ENCODE results near the gene DSG4.

Gene DSG4

GRCh38 chr18:31439807-31440325 is 63.3 kb downstream of the DSG4 start:
- H3K36me3 ChIP-seq (ENCODE audit: control insufficient read depth in 2 of 2, insufficient read depth in 1 of 2, low read length in 2 of 2), result no peaks in the 10 kb centered on the region
- ChIA-PET CTCF (interaction anchor here (1.0 to 4.7 kb wide), 3 partner anchors 8 to 197 kb away, joined by 3 to 26 read pairs (median 3); no protein-coding TSS in a partner anchor), POLR2A (no interaction called here)
- no peak overlapping the region for H3K27ac ChIP-seq (ENCODE audit: extremely low read depth, low read depth, low read length)
- no peak overlapping the region for H3K4me3 ChIP-seq (ENCODE audit: low read depth, low read length)
- no peak for TF ChIP-seq KLF1 (tag by site-specific recombination; IDR thresholded peaks at IDR 0.05)
- TF ChIP-seq ZNF560 (tag by site-specific recombination; IDR thresholded peaks at IDR 0.05; ENCODE audit: borderline replicate concordance), result no peak
- no peak for TF ChIP-seq ZNF600 (tag by site-specific recombination; IDR thresholded peaks at IDR 0.05)
- no peak for TF ChIP-seq ZNF239 (tag by site-specific recombination; IDR thresholded peaks at IDR 0.05)
- TF ChIP-seq ZNF10 (tag by site-specific recombination; IDR thresholded peaks at IDR 0.05), result no peak
- TF ChIP-seq ZFP69B (tag by site-specific recombination; IDR thresholded peaks at IDR 0.05), result no peak
- TF ChIP-seq SP3 (tag by site-specific recombination; IDR thresholded peaks at IDR 0.05), result no peak
- no peak for TF ChIP-seq ZNF704 (tag by site-specific recombination; IDR thresholded peaks at IDR 0.05)
- no peak for TF ChIP-seq ZNF16 (tag by site-specific recombination; IDR thresholded peaks at IDR 0.05; ENCODE audit: low read depth)
- TF ChIP-seq PRDM4 (tag by site-specific recombination; IDR thresholded peaks at IDR 0.05), result no peak
- TF ChIP-seq ZNF843 (tag by site-specific recombination; IDR thresholded peaks at IDR 0.05), result no peak
- TF ChIP-seq ZNF121 (tag by site-specific recombination; IDR thresholded peaks at IDR 0.05), result no peak
- no peaks in the 10 kb centered on the region for H3K4me1 ChIP-seq (ENCODE audit: control insufficient read depth, insufficient read depth, low read length)
- H3K9me3 ChIP-seq (ENCODE audit: control insufficient read depth, insufficient read depth, low read depth, low read length), result no peaks in the 10 kb centered on the region

GRCh38 chr18:31440787-31441186 is 64.2 kb downstream of the DSG4 start:
- Histone ChIP-seq H3K9me3 (ENCODE audit: control insufficient read depth, insufficient read depth, low read depth, low read length) (no peaks in the 10 kb centered on the region), H3K36me3 (ENCODE audit: control insufficient read depth in 2 of 2, insufficient read depth in 1 of 2, low read length in 2 of 2) (no peaks in the 10 kb centered on the region), H3K27ac (ENCODE audit: extremely low read depth, low read depth, low read length) (no peak overlapping the region), H3K4me1 (ENCODE audit: control insufficient read depth, insufficient read depth, low read length) (no peaks in the 10 kb centered on the region), H3K4me3 (ENCODE audit: low read depth, low read length) (no peak overlapping the region)
- ChIA-PET CTCF (interaction anchor here (0.6 to 4.7 kb wide), 4 partner anchors 9 to 198 kb away, joined by 3 to 26 read pairs (median 4); no protein-coding TSS in a partner anchor), POLR2A (no interaction called here)
- TF ChIP-seq KLF9 (tag by site-specific recombination; IDR thresholded peaks at IDR 0.05; ENCODE audit: low read depth) (no peak), ZNF621 (tag by site-specific recombination; IDR thresholded peaks at IDR 0.05) (no peak), INSM2 (tag by site-specific recombination; IDR thresholded peaks at IDR 0.05) (no peak), ZNF704 (tag by site-specific recombination; IDR thresholded peaks at IDR 0.05) (no peak), REPIN1 (tag by site-specific recombination; IDR thresholded peaks at IDR 0.05; ENCODE audit: low read depth) (no peak), ZNF112 (tag by site-specific recombination; IDR thresholded peaks at IDR 0.05) (no peak), GLIS1 (tag by site-specific recombination; IDR thresholded peaks at IDR 0.05) (no peak), ZNF121 (tag by site-specific recombination; IDR thresholded peaks at IDR 0.05) (no peak), ZNF280D (tag by site-specific recombination; IDR thresholded peaks at IDR 0.05) (no peak), ZNF692 (tag by site-specific recombination; IDR thresholded peaks at IDR 0.05) (no peak), ZSCAN23 (tag by site-specific recombination; IDR thresholded peaks at IDR 0.05) (no peak), ZNF391 (tag by site-specific recombination; IDR thresholded peaks at IDR 0.05; ENCODE audit: borderline replicate concordance, low read depth) (no peak), ZNF670 (tag by site-specific recombination; IDR thresholded peaks at IDR 0.05; ENCODE audit: low read depth) (no peak), ZNF394 (tag by site-specific recombination; IDR thresholded peaks at IDR 0.05; ENCODE audit: borderline replicate concordance) (no peak)
